ENCODE data around the gene ACOT11. TPM values are rescaled to one million over a fixed set of nuclear protein-coding genes. Genes with fewer than 3 reads are reported as not detected.
A peak's percentile ranks its signal among the peaks of the same experiment; 100 is the strongest.

The ACOT11 gene
- total and polyA plus RNA-seq, 10 of the 15 experiments (the other 5 are each of a cell fraction or from before 2014, with no cell fraction given): 0.04 to 0.85 (median 0.39) TPM; not detected in 1

- WGBS (ENCODE audit: insufficient coverage, insufficient replicate concordance, low lambda C conversion rate, missing lambda C conversion rate): 10% methylated on average over 33 of the region's 50 CpGs
- peak overlapping the region; percentile 13; the same call in 1 of the 2 replicates for H3K4me2 ChIP-seq (ENCODE audit: control insufficient read depth, insufficient read depth)
- DNase-seq (ENCODE audit: low read depth, low spot score) (no peak), ATAC-seq (peak; percentile 52), FAIRE-seq (no peak)
- peaks cover 6% of the 10 kb centered on the region; the same call in 1 of the 3 replicates for H3K9me3 ChIP-seq (replicated peaks; ENCODE audit: control insufficient read depth, insufficient read depth, low read length)
- no peaks in the 10 kb centered on the region for H3K4me1 ChIP-seq (ENCODE audit: control insufficient read depth, insufficient read depth, low read length)
- H2AFZ ChIP-seq (ENCODE audit: control insufficient read depth, low read depth, low read length): no peak overlapping the region
- H3K9ac ChIP-seq (ENCODE audit: control insufficient read depth, insufficient read depth, low read length): no peak overlapping the region
- BruUV-seq (replicated peaks): no TSS peak
- POLR2A ChIA-PET: no interaction called here
- SMC1A ChIA-PET (ENCODE audit: uncharacterized antibody, unreplicated experiment): no interaction called here
- H3K27ac ChIP-seq (ENCODE audit: control insufficient read depth, insufficient read depth): no peak overlapping the region
- intact Hi-C loops (cut with micrococcal nuclease; ENCODE audit: unreplicated experiment) (loop anchor here (5.0 kb wide), 1 partner anchor 313 kb away; no protein-coding TSS in a partner anchor), in situ Hi-C loops (cut with MboI) (no loop called here)
- H4K20me1 ChIP-seq (ENCODE audit: control insufficient read depth, insufficient read depth): no peaks in the 10 kb centered on the region
- no peaks in the 10 kb centered on the region for H3K79me2 ChIP-seq (ENCODE audit: control insufficient read depth, insufficient read depth, low read length)
- TF ChIP-seq SMC3 (IDR thresholded peaks at IDR 0.05; ENCODE audit: borderline replicate concordance, low read length): peak; percentile 14; the same call in 1 of the 2 replicates
- TF ChIP-seq SUZ12 (IDR thresholded peaks at IDR 0.05; ENCODE audit: unreplicated experiment): peak; percentile 38
- no peak for TF ChIP-seq TCF3 (IDR thresholded peaks at IDR 0.05; ENCODE audit: borderline replicate concordance, insufficient read depth, low read depth, low read length)
- TF ChIP-seq, protein P1, sequence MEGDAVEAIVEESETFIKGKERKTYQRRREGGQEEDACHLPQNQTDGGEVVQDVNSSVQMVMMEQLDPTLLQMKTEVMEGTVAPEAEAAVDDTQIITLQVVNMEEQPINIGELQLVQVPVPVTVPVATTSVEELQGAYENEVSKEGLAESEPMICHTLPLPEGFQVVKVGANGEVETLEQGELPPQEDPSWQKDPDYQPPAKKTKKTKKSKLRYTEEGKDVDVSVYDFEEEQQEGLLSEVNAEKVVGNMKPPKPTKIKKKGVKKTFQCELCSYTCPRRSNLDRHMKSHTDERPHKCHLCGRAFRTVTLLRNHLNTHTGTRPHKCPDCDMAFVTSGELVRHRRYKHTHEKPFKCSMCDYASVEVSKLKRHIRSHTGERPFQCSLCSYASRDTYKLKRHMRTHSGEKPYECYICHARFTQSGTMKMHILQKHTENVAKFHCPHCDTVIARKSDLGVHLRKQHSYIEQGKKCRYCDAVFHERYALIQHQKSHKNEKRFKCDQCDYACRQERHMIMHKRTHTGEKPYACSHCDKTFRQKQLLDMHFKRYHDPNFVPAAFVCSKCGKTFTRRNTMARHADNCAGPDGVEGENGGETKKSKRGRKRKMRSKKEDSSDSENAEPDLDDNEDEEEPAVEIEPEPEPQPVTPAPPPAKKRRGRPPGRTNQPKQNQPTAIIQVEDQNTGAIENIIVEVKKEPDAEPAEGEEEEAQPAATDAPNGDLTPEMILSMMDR (IDR thresholded peaks at IDR 0.05 in 2 of 3, conservative IDR thresholded peaks at IDR 0.05 in 1 of 3; ENCODE audit: control insufficient read depth in 2 of 3, extremely low read depth in 1 of 3, insufficient read depth in 1 of 3, low read depth in 3 of 3, low read length in 3 of 3): peak in 2 of 3 experiments; percentile 22 to 31; a peak in 3 of 6 replicates
- TF ChIP-seq KLF5 (IDR thresholded peaks at IDR 0.05; ENCODE audit: partially characterized antibody): no peak
- no peak for TF ChIP-seq CHD4 (IDR thresholded peaks at IDR 0.05)
- TF ChIP-seq, protein P2, sequence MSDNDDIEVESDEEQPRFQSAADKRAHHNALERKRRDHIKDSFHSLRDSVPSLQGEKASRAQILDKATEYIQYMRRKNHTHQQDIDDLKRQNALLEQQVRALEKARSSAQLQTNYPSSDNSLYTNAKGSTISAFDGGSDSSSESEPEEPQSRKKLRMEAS (IDR thresholded peaks at IDR 0.05; ENCODE audit: low read depth, low read length): no peak
- H3K36me3 ChIP-seq (ENCODE audit: control insufficient read depth in 2 of 2, insufficient read depth in 2 of 2, low read length in 1 of 2): no peaks in the 10 kb centered on the region
- no peak overlapping the region for H3K4me3 ChIP-seq
- RAD21 ChIA-PET (ENCODE audit: unreplicated experiment): interaction anchor here (0.9 kb wide), 1 partner anchor 13 kb away, joined by 4 read pairs; no protein-coding TSS in a partner anchor
- peaks cover 6 to 9% of the 10 kb centered on the region in 2 experiments; a peak in 3 of 4 replicates for H3K27me3 ChIP-seq (replicated peaks in 1 of 2; ENCODE audit: control insufficient read depth in 2 of 2, insufficient read depth in 2 of 2, low read length in 1 of 2)
- CTCF ChIA-PET: interaction anchor here (0.7 to 1.5 kb wide), 3 partner anchors 164 to 310 kb away, joined by 3 read pairs; no protein-coding TSS in a partner anchor
Measured at GRCh38 chr1:54499360-54500106, 48.5 kb upstream of the ACOT11 start.
